GM19452 (cell line): ENCODE data around the gene IPMK.
"Not testable (repeated sequence)": the region's sequence is repeated elsewhere in the genome, so short reads cannot be mapped to it uniquely, and the experiment has no call there.

Source experiments
- ATAC-seq: cut with Tn5 transposase; IDR thresholded peaks from one replicate; pipeline ENCODE4 v1.9.1; 2021; ENCODE audit not compliant: unreplicated experiment

The IPMK gene

DNA sequence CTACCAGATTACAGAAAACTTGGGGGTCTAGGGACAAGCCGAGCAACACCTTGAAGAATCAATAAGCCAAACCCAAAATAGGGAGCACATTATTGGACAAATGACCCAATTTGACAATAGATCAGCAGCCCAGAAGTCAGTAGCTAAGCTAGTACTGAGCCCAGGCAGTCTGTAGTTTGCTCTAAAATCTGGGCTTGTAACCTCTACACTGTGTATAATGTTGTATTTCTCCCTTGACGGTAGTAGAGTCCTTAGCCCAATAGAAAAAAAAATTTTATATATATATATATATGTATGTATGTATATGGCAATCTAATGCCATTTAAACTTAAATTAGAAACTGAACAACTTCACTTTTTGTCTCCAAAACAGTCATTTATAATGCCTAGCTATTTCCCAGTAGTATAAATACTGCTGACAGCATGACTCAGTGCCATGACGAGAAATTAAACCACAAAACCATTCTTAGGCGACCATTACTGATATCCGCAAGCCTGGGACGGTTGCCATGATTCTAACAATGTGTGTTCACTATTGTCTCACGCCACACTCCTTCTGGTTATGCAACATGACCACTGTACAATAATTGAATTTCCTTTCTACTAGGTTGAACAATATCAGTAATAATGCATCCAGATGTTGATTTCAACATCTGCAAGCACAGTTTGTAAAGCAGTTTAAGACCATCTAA lies 110.5 kb downstream of the IPMK start:
- ATAC-seq, result no peak

DNA sequence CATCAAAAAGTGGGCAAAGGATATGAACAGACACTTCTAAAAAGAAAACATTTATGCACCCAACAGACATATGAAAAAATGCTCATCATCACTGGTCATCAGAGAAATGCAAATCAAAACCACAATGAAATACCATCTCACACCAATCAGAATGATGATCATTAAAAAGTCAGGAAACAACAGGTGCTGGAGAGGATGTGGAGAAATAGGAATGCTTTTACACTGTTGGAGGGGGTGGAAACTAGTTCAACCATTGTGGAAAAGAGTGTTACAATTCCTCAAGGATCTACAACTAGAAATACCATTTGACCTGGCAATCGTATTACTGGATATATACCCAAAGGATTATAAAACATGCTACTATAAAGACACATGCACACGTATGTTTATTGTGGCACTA lies 111.8 kb downstream of the IPMK start:
- not testable (repeated sequence) for ATAC-seq

DNA sequence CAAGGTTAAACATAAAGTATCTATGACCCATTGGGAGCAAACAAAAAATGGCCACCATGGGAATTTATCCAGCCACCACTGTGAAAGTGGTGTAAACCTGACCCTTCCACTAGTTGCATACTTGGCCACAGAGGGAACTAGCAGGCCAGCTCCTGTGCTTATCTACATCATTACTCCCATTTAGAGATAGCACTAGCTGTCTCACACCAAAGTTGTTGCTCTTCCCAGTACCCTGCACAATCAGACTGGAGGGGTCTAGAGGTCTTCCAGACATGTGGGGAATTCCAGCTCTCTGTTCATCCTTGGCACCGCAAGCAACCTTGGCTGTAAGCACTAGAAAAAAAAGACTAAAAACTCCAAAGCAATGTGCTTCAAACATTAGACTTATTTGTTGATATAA lies 113.9 kb downstream of the IPMK start:
- no peak for ATAC-seq

DNA sequence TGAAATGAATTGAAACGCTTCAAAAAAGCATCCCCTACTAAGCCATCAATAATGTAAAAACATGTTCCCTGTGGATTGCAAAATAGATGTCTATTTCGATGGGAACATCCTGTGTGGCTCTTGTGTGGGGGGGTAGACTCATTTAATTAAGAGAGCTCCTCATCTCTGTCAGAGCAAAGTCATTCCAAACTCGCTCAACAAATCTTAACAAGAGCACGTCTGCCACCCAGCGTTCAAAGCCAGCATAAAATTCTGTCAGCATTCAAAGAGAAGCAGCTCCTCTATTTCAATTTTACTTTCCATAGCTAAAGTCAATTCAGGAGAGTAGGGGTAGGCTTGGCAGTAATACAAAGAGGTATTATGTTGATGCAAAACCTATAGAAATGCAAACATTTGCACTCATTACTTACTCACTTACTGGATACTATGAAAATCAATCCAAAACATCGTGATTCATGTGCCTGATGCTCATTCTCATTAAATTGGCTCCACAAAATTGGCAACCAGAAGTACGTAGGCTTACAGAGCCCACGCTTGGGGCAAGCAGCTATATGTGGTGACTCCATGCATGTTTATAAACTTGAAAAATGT lies 114.9 kb downstream of the IPMK start:
- no peak for ATAC-seq

DNA sequence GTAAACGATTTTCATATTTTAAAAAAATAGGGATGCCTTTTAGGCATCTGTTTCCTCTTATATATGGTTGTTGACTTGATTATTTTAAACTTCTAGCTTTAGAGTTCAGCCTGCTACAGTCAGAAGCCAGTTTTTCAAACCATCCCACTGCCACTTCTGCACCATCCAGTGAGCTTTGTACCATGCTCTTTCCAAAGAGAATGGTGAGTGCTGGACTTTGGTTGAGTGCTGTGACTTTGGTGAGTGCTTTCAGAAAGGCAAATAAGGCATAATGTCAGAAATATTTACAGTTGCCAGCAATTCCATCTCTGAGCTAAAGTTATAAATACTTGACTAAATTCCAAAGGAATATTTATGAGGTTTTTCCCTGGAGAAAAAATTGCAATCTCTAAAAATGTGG lies 117.4 kb downstream of the IPMK start:
- ATAC-seq, result no peak

DNA sequence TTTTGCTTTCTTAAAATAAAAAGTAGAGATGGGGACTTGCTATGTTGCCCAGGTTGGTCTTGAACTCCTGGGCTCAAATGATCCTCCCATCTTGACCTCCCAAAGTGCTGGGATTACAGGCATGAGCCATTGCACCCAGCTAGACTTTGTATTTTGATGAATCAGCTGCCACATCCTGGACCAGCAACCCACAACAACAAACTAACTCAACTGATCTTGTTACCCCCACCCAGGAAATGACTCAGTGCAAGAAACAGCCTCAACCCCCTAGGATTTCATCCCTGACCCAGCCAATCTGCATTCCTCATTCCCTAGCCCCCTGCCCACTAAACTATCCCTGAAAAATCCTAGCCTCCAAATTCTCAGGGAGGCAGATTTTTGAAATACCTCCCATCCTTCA lies 123.8 kb downstream of the IPMK start:
- no peak for ATAC-seq
